SU-DHL-6 (cell line): ENCODE data around the gene SRPK1.

Experiments used
- H2AFZ ChIP-seq: fragments of 200-600 bp; sonication (generic); 2 replicates; pipeline ENCODE4 v1.6.1; 2014; ENCODE audit warnings: low read depth, mild to moderate bottlenecking, moderate library complexity, mixed read lengths, antibody characterized with exemption, low read length; ENCODE audit not compliant: severe bottlenecking
- H3F3A ChIP-seq: fragments of 200-600 bp; shearing (Covaris generic); 2 replicates; pipeline ENCODE4 v1.6.0; 2016; ENCODE audit warnings: antibody characterized with exemption, mild to moderate bottlenecking; ENCODE audit not compliant: insufficient read depth
- H3K27ac ChIP-seq: fragments of 200-600 bp; sonication (generic); 2 replicates; pipeline ENCODE4 v1.5.1; 2016; ENCODE audit warnings: low read depth, mild to moderate bottlenecking, low read length, moderate library complexity, mixed read lengths
- H3K27me3 ChIP-seq: fragments of 200-600 bp; sonication (generic), shearing (Covaris generic); 2 replicates; pipeline ENCODE4 v1.6.0; 2014; ENCODE audit warnings: mild to moderate bottlenecking, low read length
- H3K36me3 ChIP-seq: fragments of 200-600 bp; sonication (generic); 2 replicates; pipeline ENCODE4 v1.6.1; 2014; ENCODE audit warnings: mild to moderate bottlenecking, low read length, mixed read lengths
- H3K4me2 ChIP-seq: fragments of 300-600, 200-600 bp; shearing (Covaris generic), sonication (generic); 2 replicates; pipeline ENCODE4 v1.6.0; 2014; ENCODE audit warnings: low read length, low read depth, mild to moderate bottlenecking; ENCODE audit not compliant: poor library complexity, severe bottlenecking
- H3K4me3 ChIP-seq: fragments of 200-600 bp; sonication (generic); 2 replicates; pipeline ENCODE4 v1.5.1; 2014; ENCODE audit warnings: antibody characterized with exemption, low read length, mild to moderate bottlenecking, mixed read lengths; ENCODE audit not compliant: insufficient read depth, poor library complexity, severe bottlenecking
- H3K79me2 ChIP-seq: fragments of 200-600 bp; sonication (generic); 2 replicates; pipeline ENCODE4 v1.6.1; 2014; ENCODE audit warnings: mild to moderate bottlenecking, low read length, moderate library complexity; ENCODE audit not compliant: insufficient read depth
- H3K9ac ChIP-seq: fragments of 200-600 bp; sonication (generic); 2 replicates; pipeline ENCODE4 v1.7.0; 2014; ENCODE audit warnings: mild to moderate bottlenecking, low read length
- H3K9me2 ChIP-seq: fragments of 200-600 bp; sonication (generic); replicated peaks from 2 replicates; pipeline ENCODE4 v1.6.1; 2014; ENCODE audit warnings: low read length; ENCODE audit not compliant: insufficient read depth
- H3K9me3 ChIP-seq: fragments of 200-600 bp; sonication (generic); 2 replicates; pipeline ENCODE4 v1.6.1; 2014; ENCODE audit warnings: low read length, mixed read lengths; ENCODE audit not compliant: insufficient read depth
- H4K20me1 ChIP-seq: fragments of 200-600 bp; sonication (generic); 2 replicates; pipeline ENCODE4 v1.6.1; 2014; ENCODE audit warnings: low read depth, mild to moderate bottlenecking, antibody characterized with exemption, low read length, moderate library complexity, mixed read lengths
- EZH2phosphoT487 ChIP-seq: fragments of 200-600 bp; sonication (generic), shearing (Covaris generic); conservative IDR thresholded peaks from 2 replicates; pipeline ENCODE4 v1.6.1; 2018; ENCODE audit warnings: mild to moderate bottlenecking, antibody characterized with exemption, low read length, moderate library complexity, mixed read lengths
- TF ChIP-seq, protein P1 (sequence below): fragments of 200-600 bp; sonication (generic); IDR thresholded peaks from one replicate; pipeline ENCODE4 v1.5.1; 2017; ENCODE audit warnings: antibody characterized with exemption, mild to moderate bottlenecking, low read length, moderate library complexity; ENCODE audit not compliant: insufficient read depth, poor library complexity, severe bottlenecking

The SRPK1 gene

DNA sequence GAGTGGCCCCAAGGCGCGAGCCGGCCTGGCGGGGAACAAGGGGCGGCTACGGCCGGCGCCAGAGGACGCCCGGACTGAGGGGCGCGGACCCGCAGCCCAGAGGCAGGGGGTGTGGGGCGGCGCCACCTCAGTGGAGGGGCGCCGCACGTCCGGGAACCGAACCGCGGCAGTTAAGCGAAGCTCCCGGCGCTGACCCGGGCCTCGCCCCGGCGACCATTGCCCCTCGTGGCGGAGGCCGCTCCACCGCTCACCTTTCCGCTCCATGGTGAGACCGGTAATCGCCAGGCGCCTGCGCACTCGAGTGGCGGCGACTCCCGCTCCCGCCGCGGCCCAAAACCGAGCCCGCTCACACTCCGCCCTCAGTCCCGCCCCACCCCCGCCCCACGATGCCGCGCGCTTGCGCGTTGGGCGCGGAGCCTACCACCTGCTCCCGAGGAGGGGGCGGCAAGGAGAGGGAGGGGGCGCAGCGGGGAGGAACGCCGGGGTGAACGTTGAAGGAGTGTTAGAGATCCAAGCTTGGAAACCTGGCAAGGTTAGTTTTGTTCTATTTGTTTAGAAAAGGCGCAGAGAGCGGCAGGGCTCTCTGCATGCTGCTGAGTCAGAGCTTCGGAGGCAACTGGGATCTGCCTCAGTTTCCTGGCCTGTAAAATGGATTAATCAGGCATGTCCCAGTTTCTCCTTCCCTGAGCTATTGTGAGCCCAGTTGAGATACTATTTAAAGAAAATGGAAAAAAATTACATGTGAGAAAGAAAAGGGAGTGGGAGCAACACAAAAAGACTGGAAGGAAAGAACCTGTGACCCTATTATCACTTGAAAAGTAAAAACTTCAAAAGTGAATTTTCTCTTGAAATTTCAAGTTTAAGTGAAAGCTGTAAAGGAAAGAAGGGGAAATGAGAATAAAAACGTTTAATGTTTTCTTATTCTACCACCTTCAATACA is at the start of gene SRPK1:
Gene SRPK1, minus strand, starts transcription at position 306 of the 940 bp plus-strand sequence. Its CDS starts 42 bp downstream, at position 264.
- H3K79me2 ChIP-seq = peaks cover 56% of the 10 kb centered on the region
- peak within 1 kb of the TSS; percentile 85 for H3K4me2 ChIP-seq
- H2AFZ ChIP-seq = peak within 1 kb of the TSS; percentile 97
- H3K27ac ChIP-seq = peak within 1 kb of the TSS; percentile 63
- no peaks in the 10 kb centered on the region for H3K9me3 ChIP-seq
- peaks cover 18% of the 10 kb centered on the region for H3K36me3 ChIP-seq
- 0 out of 2 replicates have a peak, but pooled peaks cover 4% of the 10 kb centered on the region for H3F3A ChIP-seq
- H3K4me3 ChIP-seq = peak within 1 kb of the TSS; percentile 90
- H3K27me3 ChIP-seq = no peaks in the 10 kb centered on the region
- peak within 1 kb of the TSS; percentile 78 for H3K9ac ChIP-seq
- TF ChIP-seq EZH2phosphoT487 = no peak
- TF ChIP-seq, protein P1, sequence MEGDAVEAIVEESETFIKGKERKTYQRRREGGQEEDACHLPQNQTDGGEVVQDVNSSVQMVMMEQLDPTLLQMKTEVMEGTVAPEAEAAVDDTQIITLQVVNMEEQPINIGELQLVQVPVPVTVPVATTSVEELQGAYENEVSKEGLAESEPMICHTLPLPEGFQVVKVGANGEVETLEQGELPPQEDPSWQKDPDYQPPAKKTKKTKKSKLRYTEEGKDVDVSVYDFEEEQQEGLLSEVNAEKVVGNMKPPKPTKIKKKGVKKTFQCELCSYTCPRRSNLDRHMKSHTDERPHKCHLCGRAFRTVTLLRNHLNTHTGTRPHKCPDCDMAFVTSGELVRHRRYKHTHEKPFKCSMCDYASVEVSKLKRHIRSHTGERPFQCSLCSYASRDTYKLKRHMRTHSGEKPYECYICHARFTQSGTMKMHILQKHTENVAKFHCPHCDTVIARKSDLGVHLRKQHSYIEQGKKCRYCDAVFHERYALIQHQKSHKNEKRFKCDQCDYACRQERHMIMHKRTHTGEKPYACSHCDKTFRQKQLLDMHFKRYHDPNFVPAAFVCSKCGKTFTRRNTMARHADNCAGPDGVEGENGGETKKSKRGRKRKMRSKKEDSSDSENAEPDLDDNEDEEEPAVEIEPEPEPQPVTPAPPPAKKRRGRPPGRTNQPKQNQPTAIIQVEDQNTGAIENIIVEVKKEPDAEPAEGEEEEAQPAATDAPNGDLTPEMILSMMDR = no peak
- H4K20me1 ChIP-seq = peaks cover 15% of the 10 kb centered on the region
- no peaks in the 10 kb centered on the region for H3K9me2 ChIP-seq

DNA sequence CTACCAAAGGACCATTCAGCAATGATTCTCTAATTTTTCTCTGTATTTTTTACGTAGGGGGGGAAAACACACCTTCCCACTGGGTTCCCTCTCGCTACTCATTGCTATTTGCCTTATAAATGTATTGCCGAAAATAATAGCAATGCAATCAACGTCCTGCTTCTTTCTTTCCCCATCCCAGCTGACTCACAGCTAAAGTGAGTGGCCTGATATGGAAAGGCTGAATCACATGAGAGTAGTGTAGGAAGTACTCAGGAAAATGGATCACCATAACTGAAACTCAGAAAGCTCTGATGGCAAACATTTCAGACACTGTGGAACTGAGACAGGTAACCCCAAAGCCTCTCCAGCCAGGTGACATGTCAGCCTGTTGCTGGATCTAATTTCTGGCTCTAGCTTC is 49.3 kb upstream of the SRPK1 start:
- Histone ChIP-seq H3K4me3 (no peak overlapping the region), H3K27me3 (no peaks in the 10 kb centered on the region), H3K27ac (no peak overlapping the region), H3K9me3 (no peaks in the 10 kb centered on the region), H3K9me2 (no peaks in the 10 kb centered on the region), H3K79me2 (no peaks in the 10 kb centered on the region), H3K4me2 (no peak overlapping the region), H3K9ac (no peak overlapping the region), H2AFZ (no peak overlapping the region), H3K36me3 (no peaks in the 10 kb centered on the region), H3F3A (no peaks in the 10 kb centered on the region), H4K20me1 (no peaks in the 10 kb centered on the region)
- no peak for TF ChIP-seq EZH2phosphoT487
- TF ChIP-seq, protein P1 = no peak

DNA sequence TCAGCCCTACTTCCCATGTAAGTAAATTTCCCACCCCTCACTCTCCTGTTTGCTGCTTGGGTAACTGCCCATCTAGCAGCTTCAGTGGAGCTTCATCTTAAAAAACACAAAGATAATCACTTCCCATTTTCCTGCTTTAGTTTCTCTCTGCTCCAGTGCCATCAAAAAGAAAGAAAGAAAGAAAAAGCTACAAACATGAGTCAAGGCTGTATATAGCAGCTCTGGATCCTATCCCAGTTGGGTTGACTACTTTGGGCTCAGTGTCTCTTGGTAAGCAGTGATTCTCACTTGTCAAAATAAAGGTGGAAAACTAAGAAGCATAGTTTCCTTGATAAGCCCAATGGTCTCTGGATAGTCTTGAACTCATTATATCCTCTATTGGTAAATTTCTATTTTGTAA is 48.7 kb upstream of the SRPK1 start:
- no peaks in the 10 kb centered on the region for H4K20me1 ChIP-seq
- no peaks in the 10 kb centered on the region for H3K36me3 ChIP-seq
- H3F3A ChIP-seq = no peaks in the 10 kb centered on the region
- H3K79me2 ChIP-seq = no peaks in the 10 kb centered on the region
- no peak for TF ChIP-seq EZH2phosphoT487
- TF ChIP-seq, protein P1 = no peak
- no peak overlapping the region for H3K4me3 ChIP-seq
- no peaks in the 10 kb centered on the region for H3K9me2 ChIP-seq
- no peak overlapping the region for H2AFZ ChIP-seq
- no peak overlapping the region for H3K9ac ChIP-seq
- H3K27ac ChIP-seq = no peak overlapping the region
- no peaks in the 10 kb centered on the region for H3K9me3 ChIP-seq
- H3K27me3 ChIP-seq = no peaks in the 10 kb centered on the region
- no peak overlapping the region for H3K4me2 ChIP-seq
